Measurements from ENCODE around the gene ANXA6.
A peak's percentile ranks its signal among the peaks of the same experiment; 100 is the strongest.
"Not testable (repeated sequence)": the region's sequence is repeated elsewhere in the genome, so short reads cannot be mapped to it uniquely, and the experiment has no call there.

The ANXA6 gene

DNA sequence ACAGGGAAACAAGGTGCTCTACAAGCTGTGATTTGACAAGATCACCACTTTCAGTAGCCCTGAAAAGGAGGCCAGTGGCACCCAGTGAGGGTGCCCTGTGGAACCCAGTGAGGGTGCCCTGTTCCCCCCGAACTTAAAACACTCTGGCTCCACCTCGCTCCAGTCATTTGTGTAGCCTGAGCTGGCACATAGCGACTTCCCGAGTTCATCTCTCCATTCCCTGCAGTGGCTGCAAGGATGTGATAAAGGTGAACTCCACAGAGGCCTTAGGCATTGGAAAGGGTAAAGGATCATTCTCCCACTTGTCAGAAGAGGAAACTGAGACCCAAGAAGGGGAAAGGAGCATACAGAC is 21.9 kb upstream of the ANXA6 start:
- no peak for DNase-seq

GRCh38 chr5:151178777-151179488 is 21.4 kb upstream of the ANXA6 start:
- DNase-seq: no peak

DNA sequence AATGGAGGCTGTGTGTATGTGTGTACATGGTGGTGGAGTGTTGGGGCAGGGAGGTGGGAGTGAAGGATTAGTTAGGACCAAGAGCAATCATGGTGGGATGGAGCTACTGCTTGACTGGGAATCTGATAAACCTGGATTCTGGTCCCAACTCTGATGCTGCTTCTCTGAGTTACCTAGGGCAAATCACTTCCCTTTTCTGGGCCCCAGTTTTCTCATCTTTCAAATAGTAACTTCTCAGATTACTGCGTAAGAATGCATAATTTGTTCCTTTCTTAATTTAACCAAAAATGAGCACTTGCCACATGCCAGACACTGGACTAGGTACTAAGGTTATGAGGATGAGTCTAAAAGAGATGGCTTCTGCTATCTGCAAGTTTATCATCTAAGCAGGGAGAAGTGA is 20.8 kb upstream of the ANXA6 start:
- no peak for DNase-seq

- DNase-seq: not testable (repeated sequence)
Measured at GRCh38 chr5:151176268-151176667, 18.7 kb upstream of the ANXA6 start.

- DNase-seq: no peak
Measured at GRCh38 chr5:151174612-151175101, 17.1 kb upstream of the ANXA6 start.

DNA sequence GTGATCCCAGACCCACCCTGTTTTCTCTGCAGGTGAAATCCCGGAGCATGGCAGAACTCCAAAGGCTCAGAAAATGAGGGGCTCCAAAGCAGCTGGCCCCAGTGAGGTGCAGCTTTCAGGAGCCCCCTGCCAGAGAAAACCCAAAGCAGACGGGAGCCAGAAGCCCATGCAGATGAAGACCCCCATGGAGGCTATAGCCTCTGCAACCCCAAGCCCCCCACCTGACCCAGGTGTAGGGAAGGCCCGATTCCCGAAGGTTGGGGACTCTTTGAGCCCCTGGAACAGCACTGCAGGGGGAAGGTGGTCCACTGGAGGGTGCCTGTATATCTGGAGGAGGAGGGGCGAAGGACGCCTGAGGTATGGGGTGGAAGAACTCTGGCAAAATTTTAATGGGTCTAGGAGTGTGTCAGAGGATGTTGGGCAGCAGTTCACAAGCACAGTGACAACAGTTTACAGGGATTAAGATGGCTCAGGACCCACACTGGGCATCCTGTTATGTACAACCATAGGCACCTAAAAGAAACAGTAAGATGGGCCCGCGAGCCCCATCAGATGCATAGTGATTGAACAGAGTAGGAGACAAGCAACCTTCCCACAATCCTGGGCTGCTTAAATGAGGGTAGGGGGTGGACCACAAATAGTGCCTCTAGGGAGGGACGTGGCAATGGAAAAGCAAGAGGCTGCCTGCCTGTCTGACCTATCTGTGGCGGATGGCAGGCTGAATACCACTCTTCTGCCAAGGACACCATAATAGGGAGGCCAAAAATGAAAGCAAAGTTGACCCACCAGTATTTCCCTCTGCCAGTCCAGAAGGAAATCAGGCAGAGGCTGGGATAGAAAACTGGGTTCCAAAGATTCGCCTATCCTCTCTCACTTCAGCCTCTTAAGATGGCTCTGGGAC is 16.4 kb upstream of the ANXA6 start:
- DNase-seq: no peak

DNA sequence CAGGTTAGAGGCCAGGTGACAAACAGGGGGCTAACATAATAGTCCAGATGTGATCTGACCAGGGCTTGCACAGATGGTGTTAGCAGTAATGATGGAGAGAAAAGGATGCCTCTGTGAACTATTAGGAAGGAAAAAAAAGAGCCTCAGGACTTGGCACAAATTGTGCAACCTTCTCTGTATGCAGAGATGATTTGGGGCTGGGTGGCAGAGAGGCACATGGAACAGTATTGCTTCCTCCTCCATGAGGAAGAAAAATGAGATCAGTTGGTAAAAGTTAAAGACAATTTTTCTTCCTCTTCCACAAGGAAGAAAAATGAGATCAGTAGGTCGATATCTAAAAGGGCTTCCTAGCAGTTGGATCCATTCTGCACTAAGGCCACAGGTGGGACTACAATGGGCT is 13.9 kb upstream of the ANXA6 start:
- DNase-seq: no peak

DNA sequence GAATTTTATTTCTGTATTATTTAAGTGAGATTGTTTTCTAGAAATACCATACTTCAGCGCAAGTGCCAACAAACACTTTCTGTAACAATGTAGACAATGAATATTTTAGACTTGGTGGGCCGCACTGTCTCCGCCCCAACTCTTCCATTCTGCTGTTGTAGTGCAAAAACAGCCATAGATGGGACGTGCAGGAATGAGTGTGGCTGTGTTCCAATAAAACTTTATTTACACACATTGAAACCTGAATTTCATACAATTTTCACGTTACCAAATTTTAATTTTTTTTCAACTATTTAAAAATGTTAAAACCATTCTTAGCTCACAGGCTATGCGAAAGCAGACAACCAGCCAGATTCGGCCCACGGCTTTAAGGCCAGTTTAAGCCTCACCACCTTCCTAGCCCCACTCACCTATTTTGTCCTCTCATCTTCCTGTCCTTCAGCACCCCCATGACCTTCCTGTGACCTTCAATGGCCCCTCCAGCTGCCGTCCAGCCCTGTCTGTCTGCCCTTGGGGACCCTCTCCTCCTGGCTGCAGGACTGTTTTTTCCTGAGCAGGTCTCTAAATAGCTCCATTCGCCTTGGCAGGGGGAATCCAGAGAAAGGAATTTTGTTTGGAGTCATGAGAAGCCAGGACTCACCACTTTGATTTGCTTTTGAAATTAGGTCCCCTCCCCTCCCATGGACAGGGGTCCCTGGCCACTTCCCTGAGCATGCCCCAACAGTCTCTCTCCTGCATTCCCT is 11.2 kb upstream of the ANXA6 start:
- DNase-seq: no peak

DNA sequence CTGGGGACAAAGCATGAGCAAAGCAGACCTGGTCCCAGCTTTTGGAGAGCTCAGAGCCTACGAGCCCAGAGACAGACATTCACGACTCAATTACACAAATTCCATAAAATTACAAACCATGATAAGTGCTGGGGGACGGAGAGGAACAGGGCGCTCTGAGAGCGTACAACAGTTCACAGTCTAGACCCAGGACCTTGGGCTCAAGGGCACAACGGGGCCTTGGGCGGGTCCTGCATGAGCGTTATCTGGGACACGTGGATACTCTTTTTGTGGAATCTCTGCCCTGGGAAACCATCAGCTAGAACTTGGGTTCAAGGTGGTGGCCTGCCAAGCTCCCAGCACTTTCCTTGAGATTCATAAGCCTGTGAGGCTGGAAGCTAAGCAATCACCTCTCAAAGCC is 9.4 kb upstream of the ANXA6 start:
- DNase-seq: no peak

DNA sequence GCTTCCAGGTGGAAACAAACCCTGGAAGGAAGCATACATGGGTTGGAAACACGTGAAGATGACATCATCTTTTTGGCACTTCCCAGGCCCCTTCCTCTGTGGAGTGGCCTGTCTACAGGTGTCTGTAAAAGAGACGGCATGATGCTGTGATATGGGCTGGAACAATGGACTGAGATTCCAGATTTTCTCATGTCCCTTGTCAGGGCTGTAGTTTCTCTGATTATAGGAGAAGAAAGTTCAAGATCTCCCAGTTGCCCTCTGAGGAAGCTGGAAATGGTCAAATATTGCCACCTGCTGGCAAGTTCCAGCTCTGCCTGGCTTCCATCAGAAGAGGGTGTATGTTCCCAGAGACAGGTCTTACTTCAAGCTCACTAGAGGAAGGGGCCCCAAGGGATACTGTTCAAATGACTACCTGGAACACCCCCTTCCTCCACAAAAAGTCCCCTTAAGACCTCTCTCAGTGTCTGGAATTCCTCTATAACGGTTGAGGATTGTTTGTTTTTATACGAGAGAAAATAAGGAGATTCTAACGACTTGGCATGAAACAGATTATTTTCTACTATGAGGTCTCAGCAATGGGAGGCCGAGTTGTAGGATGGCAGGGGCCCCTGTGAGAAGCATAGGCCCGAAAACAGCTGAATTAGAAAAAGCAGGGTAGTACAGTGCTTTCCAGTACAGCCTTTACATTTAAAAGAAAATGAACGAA is 7.3 kb upstream of the ANXA6 start:
- peak; percentile 70 to 87 for DNase-seq

GRCh38 chr5:151162776-151163175 is 5.2 kb upstream of the ANXA6 start:
- DNase-seq: no peak

- no peak for DNase-seq
Measured at GRCh38 chr5:151159649-151160373, 2.2 kb upstream of the ANXA6 start.

DNA sequence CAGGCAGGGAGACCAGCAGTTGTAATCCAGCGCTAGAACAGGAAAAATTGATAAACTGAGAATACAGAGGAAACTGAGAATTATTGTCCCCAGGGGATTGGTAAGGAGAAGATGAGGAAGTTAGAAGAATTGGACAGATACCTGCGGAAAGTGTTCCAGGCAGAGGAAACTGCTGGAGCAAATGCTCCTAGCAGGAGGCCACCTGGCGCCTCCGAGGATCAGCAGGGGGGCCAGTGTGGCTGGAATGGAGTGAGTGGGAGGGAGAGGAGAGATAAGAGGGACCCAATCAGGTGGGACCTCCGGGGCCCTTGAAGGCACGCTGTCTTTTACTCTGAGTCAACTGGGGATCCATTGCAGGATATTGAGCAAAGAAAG is 695 bp upstream of the ANXA6 start:
- no peak for DNase-seq

DNA sequence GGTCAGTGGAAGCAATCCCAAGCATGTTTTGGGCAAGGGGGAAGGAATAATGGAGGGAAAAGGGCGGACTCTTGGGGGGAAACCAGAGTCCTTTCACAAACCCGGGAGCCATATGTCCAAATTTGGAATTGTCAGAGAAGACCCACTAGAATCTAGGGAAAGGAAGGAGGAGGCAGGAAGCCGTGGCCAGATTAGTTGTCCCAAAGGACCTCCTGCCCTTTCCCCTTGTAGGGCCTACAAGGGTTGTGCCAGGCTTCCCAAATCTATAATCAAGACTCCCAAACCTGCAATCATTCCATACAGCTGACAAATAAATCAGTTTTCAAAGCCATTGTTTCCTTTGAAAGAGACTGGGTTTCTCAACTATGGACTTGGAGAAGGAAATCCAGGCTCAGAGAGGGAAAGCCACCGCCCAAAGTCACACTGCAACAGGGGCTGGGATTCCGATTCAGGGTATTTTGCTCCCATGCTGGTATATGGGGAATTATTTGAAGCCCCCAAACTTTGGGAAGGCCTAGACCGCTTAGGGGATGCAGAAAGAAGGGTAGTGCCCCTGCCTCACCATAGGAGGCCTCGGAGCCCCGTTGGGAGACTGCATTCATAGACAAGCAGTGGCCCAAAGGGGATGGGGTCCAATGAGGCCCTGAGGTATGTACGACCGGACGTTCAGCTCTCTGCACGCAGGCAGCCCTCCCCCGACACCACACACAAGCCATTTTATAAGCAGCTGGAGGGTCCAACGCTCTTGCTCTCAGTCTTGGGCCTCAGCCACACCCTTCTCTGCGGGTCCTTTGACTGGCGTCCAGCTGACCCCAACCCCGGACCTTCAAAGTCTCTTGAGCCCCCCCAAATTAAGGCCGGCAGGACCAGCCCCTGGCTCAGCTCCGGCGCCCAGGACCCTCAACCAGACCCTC is 815 bp downstream of the ANXA6 start:
- peak in 1 of 2 donors; percentile 23 for DNase-seq

DNA sequence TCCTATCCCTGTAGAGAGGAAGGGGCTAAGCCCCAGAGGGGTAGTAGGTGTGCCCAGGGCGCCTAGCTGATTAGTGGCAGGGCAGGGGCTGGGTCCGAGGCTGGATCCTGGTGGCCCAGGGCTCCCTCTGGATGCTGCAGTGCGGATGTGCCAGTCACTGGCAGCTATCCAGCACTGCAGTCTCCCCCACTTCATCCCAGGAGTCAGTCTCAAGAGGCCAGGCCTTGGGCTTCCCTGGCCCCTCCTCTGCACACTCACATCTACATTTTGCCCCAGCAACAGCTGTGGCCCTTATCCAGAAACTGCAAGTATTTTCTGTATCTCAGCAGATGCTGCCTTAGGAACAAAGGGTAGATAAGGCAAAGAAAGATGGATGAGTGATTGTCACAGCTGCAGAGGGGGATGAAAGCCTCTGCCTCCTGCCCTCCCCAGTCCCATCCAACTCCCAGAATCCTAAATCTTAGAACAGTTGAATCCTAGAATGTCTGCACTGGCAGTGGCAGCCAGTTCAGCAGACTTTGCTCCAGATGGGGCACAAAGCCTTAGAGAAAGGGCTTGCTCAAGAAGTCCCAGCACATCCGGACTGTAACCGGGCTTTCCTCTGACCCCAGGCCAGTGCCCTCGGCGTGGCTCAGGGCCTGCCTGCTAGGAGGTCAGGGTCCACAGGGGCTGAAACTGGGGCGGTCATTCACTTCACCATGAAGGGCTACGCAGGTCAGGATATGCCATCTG is 1.6 kb downstream of the ANXA6 start:
- no peak for DNase-seq

GRCh38 chr5:151154931-151155774 is 2.4 kb downstream of the ANXA6 start:
- peak; percentile 32 to 44 for DNase-seq

- DNase-seq: peak; percentile 50 to 62
Measured at GRCh38 chr5:151153766-151154272, 3.8 kb downstream of the ANXA6 start.

DNA sequence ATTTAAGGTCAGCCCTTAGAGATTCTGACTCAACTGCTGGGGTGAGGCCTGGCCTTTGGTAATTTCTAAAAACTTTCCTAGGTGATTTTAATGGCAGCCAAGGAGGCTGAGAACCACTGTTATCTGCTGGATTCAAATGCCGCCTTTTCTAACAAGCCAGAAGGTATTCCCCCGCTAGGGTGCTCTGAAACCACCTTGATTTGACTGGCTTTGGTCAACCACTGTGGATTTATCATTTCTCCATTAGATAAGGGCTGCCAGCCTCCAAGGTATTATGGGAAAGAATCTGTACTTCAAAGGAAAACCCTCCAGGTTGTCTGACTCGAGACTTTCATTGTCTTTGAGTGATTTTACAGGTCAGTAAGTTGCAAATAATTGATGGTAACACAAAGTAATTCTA is 4.3 kb downstream of the ANXA6 start:
- no peak for DNase-seq

GRCh38 chr5:151151793-151152192 is 5.8 kb downstream of the ANXA6 start:
- no peak for DNase-seq

Data from activated CD4-positive, alpha-beta T cell treated with anti-CD3 and anti-CD28 coated beads for 4 hours (primary cell).